Stomach (tissue), 4 donors: ENCODE data around the gene SLC4A1AP.

ENCODE experiments used
- CTCF ChIP-seq, 7 experiments: fragments of 450-650 bp in 4 of 7; fragments of 200-600 bp in 3 of 7; sonication (generic) in 3 of 7; IDR thresholded peaks; one replicate each; pipeline ENCODE4 v1.5.1; 2016 to 2019; ENCODE audit warnings: antibody characterized with exemption in 7 of 7, control low read depth in 2 of 7, mild to moderate bottlenecking in 1 of 7
- EP300 ChIP-seq: sonication (generic); formaldehyde crosslinking; IDR thresholded peaks from one replicate; pipeline ENCODE4 v1.6.1; 2017; ENCODE audit warnings: antibody characterized with exemption
- POLR2A ChIP-seq, 4 donors: fragments of 450-650 bp; IDR thresholded peaks; one replicate each; pipeline ENCODE4 v1.6.1; 2016; ENCODE audit warnings: antibody characterized with exemption in 4 of 4, control low read depth in 2 of 4, mild to moderate bottlenecking in 1 of 4, moderate library complexity in 1 of 4
- POLR2AphosphoS5 ChIP-seq, 3 donors: sonication (generic); formaldehyde crosslinking; IDR thresholded peaks; one replicate each; pipeline ENCODE4 v1.6.1; 2016; ENCODE audit warnings: antibody characterized with exemption in 3 of 3

- no peak for TF ChIP-seq POLR2A (IDR thresholded peaks at IDR 0.05)
- TF ChIP-seq CTCF (IDR thresholded peaks at IDR 0.05) = no peak
- no peak for TF ChIP-seq EP300
- no peak for TF ChIP-seq POLR2AphosphoS5 (IDR thresholded peaks at IDR 0.05)
Observed at GRCh38 chr2:27645197-27645596, 18.5 kb upstream of the SLC4A1AP start.
